NT2/D1 (cell line): Measurements from ENCODE around the gene STAT2.
A peak's percentile ranks its signal among the peaks of the same experiment; 100 is the strongest.
"Not testable (repeated sequence)": the region's sequence is repeated elsewhere in the genome, so short reads cannot be mapped to it uniquely, and the experiment has no call there.

ENCODE experiments used
- DNase-seq: peaks from one replicate; pipeline ENCODE4 v3.0.0-alpha.2; 2011; ENCODE audit warnings: low read depth, low spot score
- H3K27me3 ChIP-seq: 2 replicates; pipeline ENCODE4 v1.6.0; 2011; ENCODE audit warnings: mild to moderate bottlenecking; ENCODE audit not compliant: insufficient read length, insufficient read depth
- H3K36me3 ChIP-seq: 2 replicates; pipeline ENCODE4 v1.6.1; 2011; ENCODE audit warnings: mild to moderate bottlenecking, low read length, mixed read lengths; ENCODE audit not compliant: insufficient read depth, insufficient read length
- H3K4me1 ChIP-seq: 2 replicates; pipeline ENCODE4 v1.5.1; 2011; ENCODE audit not compliant: insufficient read depth, insufficient read length
- H3K4me3 ChIP-seq: 2 replicates; pipeline ENCODE4 v1.5.1; 2011; ENCODE audit warnings: low read depth; ENCODE audit not compliant: insufficient read length
- H3K9ac ChIP-seq: 2 replicates; pipeline ENCODE4 v1.6.0; 2011; ENCODE audit warnings: low read depth; ENCODE audit not compliant: insufficient read length
- H3K9me3 ChIP-seq: 2 replicates; pipeline ENCODE4 v1.5.1; 2011; ENCODE audit warnings: mild to moderate bottlenecking, low read length; ENCODE audit not compliant: insufficient read depth
- SUZ12 ChIP-seq: IDR thresholded peaks from 2 replicates; pipeline ENCODE4 v1.6.1; 2011; ENCODE audit not compliant: insufficient read length, insufficient read depth; ENCODE audit errors: extremely low read depth
- YY1 ChIP-seq: IDR thresholded peaks from 2 replicates; pipeline ENCODE4 v1.6.1; 2011; ENCODE audit not compliant: insufficient read length, insufficient read depth
- ZNF274 ChIP-seq: IDR thresholded peaks from 2 replicates; pipeline ENCODE4 v1.6.1; 2011; ENCODE audit warnings: mild to moderate bottlenecking, low read depth, low read length

The STAT2 gene

GRCh38 chr12:56333679-56334489, 26.0 kb downstream of the STAT2 start, which contains the start of gene PAN2:
Gene PAN2, minus strand, starts transcription at chr12:56334000. Its CDS starts 906 bp downstream, at chr12:56333094.
- no peaks in the 10 kb centered on the region for H3K9me3 ChIP-seq
- DNase-seq = peak; percentile 96
- H3K4me1 ChIP-seq = peaks cover 10% of the 10 kb centered on the region
- H3K4me3 ChIP-seq = peak within 1 kb of the TSS; percentile 73
- TF ChIP-seq SUZ12 = no peak
- no peak for TF ChIP-seq ZNF274
- TF ChIP-seq YY1 = no peak
- H3K27me3 ChIP-seq = no peaks in the 10 kb centered on the region
- H3K9ac ChIP-seq = peak within 1 kb of the TSS; percentile 85
- no peaks in the 10 kb centered on the region for H3K36me3 ChIP-seq

DNA sequence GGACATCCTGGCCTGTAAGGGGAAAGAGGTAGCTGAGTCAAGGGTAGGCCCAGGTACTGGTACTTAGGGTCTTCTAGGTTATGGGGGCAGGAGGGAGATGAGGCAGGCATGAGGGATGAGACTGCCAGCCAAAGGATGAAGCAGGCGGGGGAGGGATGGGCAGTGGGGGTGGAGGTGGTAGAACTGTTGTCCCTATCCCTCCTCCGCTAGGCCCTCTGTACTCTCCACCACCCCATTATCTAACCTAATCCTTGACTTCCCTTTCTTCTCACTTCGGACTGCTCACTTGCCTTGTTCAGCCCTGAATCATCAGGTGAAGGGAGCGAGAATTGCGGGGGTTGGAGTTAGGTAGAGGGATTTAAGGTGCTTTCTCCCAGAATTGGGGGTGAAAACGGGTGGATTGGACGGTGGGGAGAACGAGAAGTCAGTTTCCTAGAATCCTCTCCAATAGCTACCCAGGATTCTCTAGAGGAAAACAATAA, 26.7 kb downstream of the STAT2 start:
- H3K4me1 ChIP-seq = peaks cover 7% of the 10 kb centered on the region
- TF ChIP-seq YY1 = no peak
- TF ChIP-seq ZNF274 = no peak
- no peak for TF ChIP-seq SUZ12
- no peak for DNase-seq

DNA sequence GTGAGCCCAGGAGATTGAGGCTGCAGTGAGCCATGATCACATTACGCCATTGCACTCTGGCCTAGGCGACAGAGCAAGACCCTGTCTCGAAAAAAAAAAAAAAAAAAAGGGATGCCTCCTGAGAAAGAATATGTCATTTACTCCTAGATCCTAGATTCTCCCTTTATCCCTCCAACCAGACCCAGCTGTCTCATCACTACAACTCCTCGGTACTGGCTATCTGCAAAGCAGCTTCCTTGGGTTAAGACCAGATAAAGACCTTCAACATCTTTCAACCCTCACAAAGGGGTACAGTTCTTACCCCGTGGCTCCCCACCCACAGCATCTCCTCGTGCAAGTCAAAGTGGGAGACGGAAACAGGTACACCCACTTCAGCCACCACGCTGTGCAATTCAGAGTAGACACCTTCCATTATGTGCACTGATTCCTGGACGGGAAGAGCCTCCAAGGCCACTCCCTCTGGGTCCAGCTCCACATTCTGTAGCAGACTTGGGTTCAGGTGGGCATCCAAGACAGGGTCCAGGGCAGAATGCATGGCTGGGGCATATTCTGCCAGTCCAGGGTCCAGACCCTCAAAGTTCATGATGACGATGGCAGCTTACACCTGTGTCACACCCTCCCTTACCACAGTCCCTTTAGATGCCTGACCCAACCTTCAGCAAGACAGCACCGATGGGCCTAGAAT, 27.3 kb downstream of the STAT2 start:
- TF ChIP-seq SUZ12 (no peak), YY1 (no peak), ZNF274 (no peak)
- Histone ChIP-seq H3K9me3 (no peaks in the 10 kb centered on the region), H3K9ac (peak overlapping the region; percentile 69), H3K4me1 (peaks cover 3% of the 10 kb centered on the region), H3K4me3 (peak overlapping the region; percentile 73), H3K36me3 (peaks cover 9% of the 10 kb centered on the region), H3K27me3 (no peaks in the 10 kb centered on the region)
- DNase-seq = no peak

More for the DNA sequence above, 26.7 kb downstream of the STAT2 start:
- H3K4me3 ChIP-seq = peak overlapping the region; percentile 73
- peak overlapping the region; percentile 69 for H3K9ac ChIP-seq
- H3K27me3 ChIP-seq = no peaks in the 10 kb centered on the region
- no peaks in the 10 kb centered on the region for H3K9me3 ChIP-seq
- H3K36me3 ChIP-seq = peaks cover 4% of the 10 kb centered on the region

- DNase-seq = no peak
- H3K27me3 ChIP-seq = no peaks in the 10 kb centered on the region
- H3K36me3 ChIP-seq = peaks cover 26% of the 10 kb centered on the region
- H3K4me1 ChIP-seq = no peaks in the 10 kb centered on the region
- TF ChIP-seq YY1 = no peak
- TF ChIP-seq ZNF274 = no peak
- TF ChIP-seq SUZ12 = no peak
- H3K4me3 ChIP-seq = no peak overlapping the region
- no peak overlapping the region for H3K9ac ChIP-seq
- no peaks in the 10 kb centered on the region for H3K9me3 ChIP-seq
These were observed 28.9 kb downstream of the STAT2 start for GRCh38 chr12:56330936-56331490.

DNA sequence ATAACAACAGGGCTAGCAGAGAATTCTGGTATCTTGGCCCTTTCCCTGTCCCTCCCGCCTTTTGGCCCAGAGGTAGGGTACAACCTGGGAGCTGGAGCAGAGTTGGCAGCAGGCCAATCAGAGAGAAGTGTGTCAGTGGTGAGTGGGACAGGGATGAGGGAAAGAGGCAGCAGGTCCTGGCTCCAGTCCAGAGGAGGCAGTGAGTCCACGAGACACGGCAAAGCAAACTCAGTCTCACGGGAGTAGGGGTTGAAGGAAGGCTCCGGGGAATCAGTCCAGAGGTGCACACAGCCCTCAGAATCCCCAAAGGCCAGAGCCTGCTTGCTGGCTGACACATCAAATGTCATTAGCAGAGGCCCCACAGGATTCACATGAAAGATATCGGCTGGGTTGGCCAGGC, 33.4 kb downstream of the STAT2 start:
- Histone ChIP-seq H3K4me1 (no peaks in the 10 kb centered on the region), H3K9ac (no peak overlapping the region), H3K4me3 (no peak overlapping the region), H3K27me3 (no peaks in the 10 kb centered on the region), H3K36me3 (peaks cover 59% of the 10 kb centered on the region), H3K9me3 (no peaks in the 10 kb centered on the region)
- DNase-seq = no peak
- TF ChIP-seq YY1 (no peak), ZNF274 (no peak), SUZ12 (no peak)

GRCh38 chr12:56326126-56326525, 33.8 kb downstream of the STAT2 start:
- no peak for DNase-seq
- H3K27me3 ChIP-seq = no peaks in the 10 kb centered on the region
- no peak overlapping the region for H3K4me3 ChIP-seq
- TF ChIP-seq ZNF274 (no peak), SUZ12 (no peak), YY1 (no peak)
- H3K4me1 ChIP-seq = no peaks in the 10 kb centered on the region
- no peak overlapping the region for H3K9ac ChIP-seq
- peaks cover 59% of the 10 kb centered on the region for H3K36me3 ChIP-seq
- H3K9me3 ChIP-seq = no peaks in the 10 kb centered on the region

- no peaks in the 10 kb centered on the region for H3K4me1 ChIP-seq
- TF ChIP-seq SUZ12 = no peak
- no peak for TF ChIP-seq ZNF274
- TF ChIP-seq YY1 = no peak
- H3K9ac ChIP-seq = no peak overlapping the region
- no peaks in the 10 kb centered on the region for H3K27me3 ChIP-seq
- no peaks in the 10 kb centered on the region for H3K9me3 ChIP-seq
- peaks cover 65% of the 10 kb centered on the region for H3K36me3 ChIP-seq
- no peak for DNase-seq
- H3K4me3 ChIP-seq = no peak overlapping the region
These were observed 35.7 kb downstream of the STAT2 start for GRCh38 chr12:56324206-56324605.

- H3K9me3 ChIP-seq, H3K4me1 ChIP-seq, H3K27me3 ChIP-seq, DNase-seq, H3K9ac ChIP-seq, H3K4me3 ChIP-seq: not testable (repeated sequence)
- peaks cover 50% of the 10 kb centered on the region for H3K36me3 ChIP-seq
These were observed 38.3 kb downstream of the STAT2 start for GRCh38 chr12:56321610-56322009.
